DOHH2 (cell line): ENCODE data around the gene TRPM4.

ENCODE experiments used
- H3F3A ChIP-seq: fragments of 200-600 bp; sonication (generic), shearing (Covaris generic); 2 replicates; pipeline ENCODE4 v1.6.0; 2016; ENCODE audit warnings: antibody characterized with exemption, mild to moderate bottlenecking; ENCODE audit not compliant: control insufficient read depth, insufficient read depth
- H3K27ac ChIP-seq: fragments of 200-600 bp; sonication (generic); 2 replicates; pipeline ENCODE4 v1.5.1; 2014; ENCODE audit warnings: low read depth, mild to moderate bottlenecking, low read length, moderate library complexity
- H3K27me3 ChIP-seq: fragments of 200-600 bp; sonication (generic); 2 replicates; pipeline ENCODE4 v1.6.1; 2014; ENCODE audit warnings: mild to moderate bottlenecking, low read length, mixed read lengths; ENCODE audit not compliant: control insufficient read depth
- H3K36me3 ChIP-seq: fragments of 200-600 bp; sonication (generic); 2 replicates; pipeline ENCODE4 v1.6.1; 2014; ENCODE audit warnings: mild to moderate bottlenecking, low read length, moderate library complexity, mixed read lengths; ENCODE audit not compliant: control insufficient read depth
- H3K4me1 ChIP-seq: fragments of 200-600 bp; sonication (generic); 2 replicates; pipeline ENCODE4 v1.6.1; 2014; ENCODE audit warnings: mild to moderate bottlenecking, low read length, mixed read lengths; ENCODE audit not compliant: control insufficient read depth
- H3K4me2 ChIP-seq: fragments of 200-600 bp; sonication (generic); 2 replicates; pipeline ENCODE4 v1.6.0; 2014; ENCODE audit warnings: mild to moderate bottlenecking, low read length, moderate library complexity
- H3K4me3 ChIP-seq: fragments of 200-600 bp; sonication (generic); 2 replicates; pipeline ENCODE4 v1.5.1; 2014; ENCODE audit warnings: mild to moderate bottlenecking, low read length, mixed read lengths
- H3K79me2 ChIP-seq: fragments of 200-600 bp; sonication (generic); 2 replicates; pipeline ENCODE4 v1.6.1; 2014; ENCODE audit warnings: mild to moderate bottlenecking, low read length, mixed read lengths; ENCODE audit not compliant: control insufficient read depth
- H3K9me2 ChIP-seq: fragments of 200-600 bp; sonication (generic); replicated peaks from 2 replicates; pipeline ENCODE4 v1.6.1; 2014; ENCODE audit warnings: mild to moderate bottlenecking, low read length, mixed read lengths; ENCODE audit not compliant: control insufficient read depth
- H3K9me3 ChIP-seq: fragments of 200-600 bp; sonication (generic); 2 replicates; pipeline ENCODE4 v1.6.1; 2014; ENCODE audit warnings: antibody characterized with exemption, low read length, mixed read lengths; ENCODE audit not compliant: control insufficient read depth, insufficient read depth
- H4K20me1 ChIP-seq: fragments of 200-600 bp; sonication (generic); 2 replicates; pipeline ENCODE4 v1.6.0; 2014; ENCODE audit warnings: low read depth, mild to moderate bottlenecking, antibody characterized with exemption, low read length, moderate library complexity; ENCODE audit not compliant: control insufficient read depth, insufficient read depth
- EZH2phosphoT487 ChIP-seq: fragments of 200-600 bp; sonication (generic); IDR thresholded peaks from 2 replicates; pipeline ENCODE4 v1.6.1; 2017; ENCODE audit warnings: borderline replicate concordance, mild to moderate bottlenecking, antibody characterized with exemption, low read length, moderate library complexity, mixed read lengths
- TF ChIP-seq, protein P1 (sequence below): fragments of 200-600 bp; sonication (generic); IDR thresholded peaks from one replicate; pipeline ENCODE4 v1.5.1; 2014; ENCODE audit warnings: antibody characterized with exemption, mild to moderate bottlenecking, low read depth, low read length; ENCODE audit not compliant: poor library complexity, severe bottlenecking

Gene TRPM4

DNA sequence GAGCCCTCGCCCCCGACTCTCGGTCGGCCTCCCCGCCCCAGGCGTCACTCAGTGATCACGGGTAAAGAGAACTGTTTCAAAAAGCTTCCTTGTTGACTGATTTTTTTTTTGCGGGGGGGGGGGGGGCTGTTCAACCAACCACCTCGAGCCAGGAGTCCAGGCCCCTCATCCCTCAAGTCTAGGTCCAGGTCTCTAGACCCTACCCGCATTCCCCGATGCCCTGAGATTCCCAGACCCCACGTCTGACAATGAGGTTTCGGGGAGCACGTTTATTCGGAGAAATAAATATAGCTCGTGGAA lies 6.7 kb upstream of the TRPM4 start:
- Histone ChIP-seq H3F3A (peaks cover 11% of the 10 kb centered on the region), H4K20me1 (no peaks in the 10 kb centered on the region), H3K4me1 (peaks cover 26% of the 10 kb centered on the region), H3K9me2 (no peaks in the 10 kb centered on the region), H3K4me2 (peak overlapping the region; percentile 94), H3K27me3 (no peaks in the 10 kb centered on the region), H3K79me2 (no peaks in the 10 kb centered on the region), H3K9me3 (no peaks in the 10 kb centered on the region), H3K36me3 (no peaks in the 10 kb centered on the region), H3K27ac (no peak overlapping the region), H3K4me3 (peak overlapping the region; percentile 95)
- TF ChIP-seq EZH2phosphoT487, result 0 out of 2 replicates have a peak, but pooled peaks have one; percentile 34
- TF ChIP-seq, protein P1, sequence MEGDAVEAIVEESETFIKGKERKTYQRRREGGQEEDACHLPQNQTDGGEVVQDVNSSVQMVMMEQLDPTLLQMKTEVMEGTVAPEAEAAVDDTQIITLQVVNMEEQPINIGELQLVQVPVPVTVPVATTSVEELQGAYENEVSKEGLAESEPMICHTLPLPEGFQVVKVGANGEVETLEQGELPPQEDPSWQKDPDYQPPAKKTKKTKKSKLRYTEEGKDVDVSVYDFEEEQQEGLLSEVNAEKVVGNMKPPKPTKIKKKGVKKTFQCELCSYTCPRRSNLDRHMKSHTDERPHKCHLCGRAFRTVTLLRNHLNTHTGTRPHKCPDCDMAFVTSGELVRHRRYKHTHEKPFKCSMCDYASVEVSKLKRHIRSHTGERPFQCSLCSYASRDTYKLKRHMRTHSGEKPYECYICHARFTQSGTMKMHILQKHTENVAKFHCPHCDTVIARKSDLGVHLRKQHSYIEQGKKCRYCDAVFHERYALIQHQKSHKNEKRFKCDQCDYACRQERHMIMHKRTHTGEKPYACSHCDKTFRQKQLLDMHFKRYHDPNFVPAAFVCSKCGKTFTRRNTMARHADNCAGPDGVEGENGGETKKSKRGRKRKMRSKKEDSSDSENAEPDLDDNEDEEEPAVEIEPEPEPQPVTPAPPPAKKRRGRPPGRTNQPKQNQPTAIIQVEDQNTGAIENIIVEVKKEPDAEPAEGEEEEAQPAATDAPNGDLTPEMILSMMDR, result no peak

DNA sequence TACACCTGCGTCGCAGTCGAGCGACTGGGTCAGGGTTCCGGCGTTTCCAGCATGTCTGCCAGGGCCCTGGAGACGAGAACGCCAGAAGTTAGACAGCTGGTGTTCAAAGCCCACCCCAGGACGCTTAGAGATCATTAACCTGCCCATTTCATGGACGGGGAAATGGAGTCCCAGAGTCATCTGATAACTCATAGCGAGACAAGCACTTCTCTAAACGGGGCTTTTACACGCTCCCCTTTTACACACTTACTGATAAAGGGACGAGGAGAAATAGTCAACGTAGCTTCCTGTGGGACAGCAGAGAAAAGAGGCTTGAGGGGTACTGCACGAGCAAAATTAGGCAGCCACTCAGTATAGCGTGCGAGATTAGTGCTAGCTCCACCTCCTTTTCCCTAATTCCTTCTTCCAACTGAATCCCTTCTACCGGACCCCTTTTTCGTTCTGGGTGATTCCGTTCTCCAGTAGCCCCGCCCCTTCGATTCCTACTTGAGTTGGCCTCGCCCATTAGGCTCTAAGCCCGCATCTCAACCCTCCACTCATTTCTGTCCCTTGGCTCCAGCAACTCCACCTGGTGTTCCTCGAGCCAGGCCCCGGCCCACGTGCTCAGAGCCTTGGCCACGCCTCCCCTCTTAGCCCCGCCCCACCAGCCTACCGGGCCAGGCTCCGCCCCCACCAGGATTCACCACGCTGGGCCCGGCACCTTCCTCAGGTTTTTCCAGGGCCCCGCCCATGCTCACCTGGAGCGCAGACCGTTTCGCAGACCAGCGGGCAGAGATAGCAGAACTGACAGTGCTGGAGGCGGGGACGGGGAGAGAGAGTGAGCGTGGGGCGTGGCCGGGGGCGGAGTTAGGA lies 6.1 kb upstream of the TRPM4 start:
- no peaks in the 10 kb centered on the region for H3K36me3 ChIP-seq
- H4K20me1 ChIP-seq, result no peaks in the 10 kb centered on the region
- H3K4me2 ChIP-seq, result peak overlapping the region; percentile 94
- peak overlapping the region; percentile 95 for H3K4me3 ChIP-seq
- H3K9me3 ChIP-seq, result no peaks in the 10 kb centered on the region
- no peak overlapping the region for H3K27ac ChIP-seq
- peaks cover 21% of the 10 kb centered on the region for H3K4me1 ChIP-seq
- TF ChIP-seq EZH2phosphoT487, result no peak
- TF ChIP-seq, protein P1, result no peak
- 0 out of 2 replicates have a peak, but pooled peaks cover 4% of the 10 kb centered on the region for H3K27me3 ChIP-seq
- H3K79me2 ChIP-seq, result no peaks in the 10 kb centered on the region
- H3K9me2 ChIP-seq, result no peaks in the 10 kb centered on the region
- peaks cover 11% of the 10 kb centered on the region for H3F3A ChIP-seq

DNA sequence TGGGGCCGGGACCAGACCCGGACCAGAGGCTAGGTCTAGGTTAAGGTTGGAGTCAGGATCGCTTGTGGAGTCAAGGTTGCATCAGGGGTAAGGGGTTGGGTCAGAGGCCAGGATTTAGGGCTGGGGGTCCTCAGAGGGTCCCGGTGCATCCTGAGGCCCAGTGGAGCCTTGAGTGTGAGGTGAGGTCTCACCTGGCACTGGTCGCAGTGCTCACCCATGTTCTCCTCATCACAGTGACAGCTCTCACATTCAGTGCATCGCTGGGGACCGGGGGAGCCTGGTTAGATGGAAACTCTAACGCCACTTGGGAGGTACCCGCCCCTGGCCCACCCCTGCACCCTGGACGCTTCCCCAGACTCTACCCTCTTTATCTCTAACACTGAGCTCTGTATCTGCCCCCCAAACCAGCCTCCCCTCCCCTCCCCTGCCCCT lies 5.5 kb upstream of the TRPM4 start:
- peaks cover 21% of the 10 kb centered on the region for H3K4me1 ChIP-seq
- H3K4me2 ChIP-seq, result peak overlapping the region; percentile 94
- H4K20me1 ChIP-seq, result no peaks in the 10 kb centered on the region

More for the DNA sequence above, 5.5 kb upstream of the TRPM4 start:
- Histone ChIP-seq H3F3A (peaks cover 9% of the 10 kb centered on the region), H3K36me3 (no peaks in the 10 kb centered on the region), H3K9me2 (no peaks in the 10 kb centered on the region), H3K4me3 (0 out of 2 replicates have a peak overlapping the region, but pooled peaks have one; percentile 9), H3K27ac (no peak overlapping the region), H3K27me3 (peaks cover 4% of the 10 kb centered on the region; the same call in 1 of the 2 replicates), H3K79me2 (no peaks in the 10 kb centered on the region), H3K9me3 (no peaks in the 10 kb centered on the region)
- TF ChIP-seq, protein P1, result no peak
- no peak for TF ChIP-seq EZH2phosphoT487
